Erythroblast (primary cell): ENCODE results near the gene NEGR1.

ENCODE experiments used
- GATA1 ChIP-seq: IDR thresholded peaks from 2 replicates; pipeline ENCODE4 v1.6.1; 2011; ENCODE audit warnings: low read depth, mild to moderate bottlenecking, control low read depth, low read length, moderate library complexity
- POLR2A ChIP-seq: IDR thresholded peaks from 2 replicates; pipeline ENCODE4 v1.6.1; 2011; ENCODE audit warnings: mild to moderate bottlenecking, low read length

- no peak for TF ChIP-seq POLR2A
- TF ChIP-seq GATA1, result no peak
These were observed 930.9 kb downstream of the NEGR1 start for GRCh38 chr1:71351438-71351837.
